H1 (cell line): Measurements from ENCODE around the gene NEO1. TPM values are rescaled to one million over a fixed set of nuclear protein-coding genes. Genes with fewer than 3 reads are reported as not detected.
A peak's percentile ranks its signal among the peaks of the same experiment; 100 is the strongest.

Experiments used
- CTCF ChIA-PET: fragments of 300-600 bp; sonication (Branson Sonifier 250); formaldehyde crosslinking; loops from one replicate; lab custom pipeline; 2021; ENCODE audit not compliant: partially characterized antibody; lab: Charles Lee
- POLR2A ChIA-PET: fragments of 300-600 bp; sonication (Branson Sonifier 250); formaldehyde crosslinking; loops from one replicate; lab custom pipeline; 2021; ENCODE audit warnings: inconsistent platforms; ENCODE audit not compliant: partially characterized antibody; lab: Charles Lee
- DNase-seq, 2 experiments: peaks; one replicate each; pipeline versions ENCODE4 v3.0.0 to v3.0.0-alpha.2; 2010 to 2022; ENCODE audit warnings: low spot score in 2 of 2, low read depth in 1 of 2, mixed read lengths in 1 of 2
- FAIRE-seq: peaks from 2 replicates; lab custom pipeline; 2011; peaks lifted over from hg19 to GRCh38; lab: Jason Lieb, UNC
- H2AFZ ChIP-seq: 2 replicates; pipeline ENCODE4 v1.8.1; 2012; ENCODE audit warnings: low read length, inconsistent platforms
- H2AK5ac ChIP-seq: 2 replicates; pipeline ENCODE4 v1.6.1; 2013; ENCODE audit warnings: low read depth, low read length
- H2BK120ac ChIP-seq: replicated peaks from 2 replicates; pipeline ENCODE3; 2013; ENCODE audit warnings: low read depth, low read length, inconsistent platforms
- H2BK12ac ChIP-seq: 2 replicates; pipeline ENCODE4 v1.6.1; 2013; ENCODE audit warnings: low read depth, low read length
- H2BK15ac ChIP-seq: 2 replicates; pipeline ENCODE4 v1.6.1; 2013; ENCODE audit warnings: low read length
- H2BK20ac ChIP-seq: 2 replicates; pipeline ENCODE4 v1.6.1; 2013; ENCODE audit warnings: low read length
- H2BK5ac ChIP-seq: 2 replicates; pipeline ENCODE4 v1.6.1; 2013; ENCODE audit warnings: low read depth, low read length
- H3K14ac ChIP-seq: 2 replicates; pipeline ENCODE4 v1.6.1; 2013; ENCODE audit warnings: inconsistent platforms; ENCODE audit not compliant: insufficient read length
- H3K18ac ChIP-seq: 2 replicates; pipeline ENCODE4 v1.6.1; 2013; ENCODE audit warnings: low read length; ENCODE audit errors: extremely low read depth
- H3K23ac ChIP-seq: 2 replicates; pipeline ENCODE4 v1.6.1; 2013; ENCODE audit warnings: inconsistent platforms; ENCODE audit not compliant: insufficient read length
- H3K23me2 ChIP-seq: 2 replicates; pipeline ENCODE4 v1.6.1; 2013; ENCODE audit warnings: low read depth, low read length
- H3K27ac ChIP-seq: 2 replicates; pipeline ENCODE4 v1.6.1; 2011; ENCODE audit warnings: low read depth, low read length, inconsistent platforms
- H3K27me3 ChIP-seq, 4 experiments: replicated peaks in 1 of 4; 1 replicate in 1 of 4; 2 replicates in 3 of 4; pipeline versions ENCODE4 v1.6.1 to v1.8.1; 2011 to 2013; ENCODE audit warnings: low read length in 3 of 4, mild to moderate bottlenecking in 3 of 4, inconsistent platforms in 2 of 4, mixed read lengths in 2 of 4, moderate library complexity in 1 of 4; ENCODE audit not compliant: control insufficient read depth in 3 of 4, insufficient read depth in 3 of 4; ENCODE audit errors: extremely low read depth in 1 of 4
- H3K36me3 ChIP-seq, 4 experiments: 2 replicates each; pipeline versions ENCODE4 v1.6.1 to v1.8.1; 2011 to 2013; ENCODE audit warnings: mild to moderate bottlenecking in 4 of 4, low read length in 3 of 4, moderate library complexity in 2 of 4, control low read depth in 1 of 4, inconsistent platforms in 1 of 4; ENCODE audit not compliant: insufficient read depth in 4 of 4, control insufficient read depth in 2 of 4
- H3K4ac ChIP-seq: replicated peaks from 2 replicates; pipeline ENCODE3; 2013; ENCODE audit warnings: low read length, low read depth, mixed read lengths, inconsistent platforms; ENCODE audit not compliant: insufficient read length
- H3K4me1 ChIP-seq, 4 experiments: replicated peaks in 1 of 4; 1 replicate in 1 of 4; 2 replicates in 3 of 4; pipeline versions ENCODE4 v1.6.1 to v1.8.1; 2011 to 2013; ENCODE audit warnings: low read length in 3 of 4, inconsistent platforms in 2 of 4, mixed read lengths in 1 of 4; ENCODE audit not compliant: insufficient read depth in 4 of 4, control insufficient read depth in 3 of 4
- H3K4me2 ChIP-seq, 2 experiments: 2 replicates each; pipeline versions ENCODE4 v1.6.1 to v1.8.1; 2011 to 2013; ENCODE audit warnings: low read depth in 2 of 2, low read length in 2 of 2, control low read depth in 1 of 2, inconsistent platforms in 1 of 2, mild to moderate bottlenecking in 1 of 2; ENCODE audit not compliant: insufficient read depth in 1 of 2
- H3K4me3 ChIP-seq, 4 experiments: fragments of 200-600, 300-600 bp in 1 of 4; sonication (generic), shearing (Covaris generic), sonication (Bioruptor Twin) in 1 of 4; 2 replicates each; pipeline versions ENCODE4 v1.5.1 to v1.8.1; 2011 to 2016; ENCODE audit warnings: low read length in 4 of 4, low read depth in 3 of 4, control low read depth in 2 of 4, inconsistent platforms in 2 of 4, mild to moderate bottlenecking in 2 of 4, mixed read lengths in 1 of 4, moderate library complexity in 1 of 4; ENCODE audit not compliant: insufficient read depth in 2 of 4; ENCODE audit errors: extremely low read depth in 1 of 4
- H3K56ac ChIP-seq: replicated peaks from 2 replicates; pipeline ENCODE3; 2013; ENCODE audit warnings: low read depth, mild to moderate bottlenecking, mixed read lengths, low read length, inconsistent platforms; ENCODE audit not compliant: insufficient read length
- H3K79me1 ChIP-seq: 2 replicates; pipeline ENCODE4 v1.6.1; 2013; ENCODE audit warnings: low read depth, low read length, control low read depth
- H3K79me2 ChIP-seq, 2 experiments: 2 replicates each; pipeline versions ENCODE4 v1.6.1 to v1.8.1; 2012 to 2013; ENCODE audit warnings: low read length in 2 of 2, mild to moderate bottlenecking in 2 of 2, inconsistent platforms in 1 of 2; ENCODE audit not compliant: insufficient read depth in 2 of 2, control insufficient read depth in 1 of 2
- H3K9ac ChIP-seq, 4 experiments: replicated peaks in 1 of 4; 1 replicate in 1 of 4; 2 replicates in 3 of 4; pipeline versions ENCODE4 v1.6.1 to v1.8.1; 2011 to 2013; ENCODE audit warnings: low read depth in 3 of 4, low read length in 3 of 4, control low read depth in 2 of 4, mild to moderate bottlenecking in 2 of 4, moderate library complexity in 2 of 4, inconsistent platforms in 1 of 4; ENCODE audit errors: extremely low read depth in 1 of 4
- H3K9me3 ChIP-seq, 2 experiments: 2 replicates each; pipeline versions ENCODE4 v1.6.1 to v1.8.1; 2012 to 2013; ENCODE audit warnings: mild to moderate bottlenecking in 2 of 2, moderate library complexity in 2 of 2, control low read depth in 1 of 2, inconsistent platforms in 1 of 2, low read depth in 1 of 2, low read length in 1 of 2, mixed read lengths in 1 of 2; ENCODE audit not compliant: insufficient read depth in 2 of 2
- H4K20me1 ChIP-seq, 2 experiments: replicated peaks in 1 of 2; 2 replicates each; pipeline versions ENCODE3 to v1.8.1; 2011 to 2013; ENCODE audit warnings: inconsistent platforms in 2 of 2, low read length in 2 of 2, mild to moderate bottlenecking in 1 of 2; ENCODE audit not compliant: insufficient read depth in 2 of 2, control insufficient read depth in 1 of 2
- H4K5ac ChIP-seq: 2 replicates; pipeline ENCODE4 v1.6.1; 2013; ENCODE audit warnings: low read length, low read depth, mixed read lengths, inconsistent platforms; ENCODE audit not compliant: insufficient read length
- H4K8ac ChIP-seq: 2 replicates; pipeline ENCODE4 v1.8.0; 2013; ENCODE audit warnings: mild to moderate bottlenecking, moderate library complexity, low read length, inconsistent platforms; ENCODE audit not compliant: insufficient read depth; ENCODE audit errors: extremely low read depth
- H4K91ac ChIP-seq: replicated peaks from 2 replicates; pipeline ENCODE3; 2013; ENCODE audit warnings: low read length, mixed read lengths, inconsistent platforms; ENCODE audit not compliant: insufficient read length
- ATF2 ChIP-seq: IDR thresholded peaks from 2 replicates; pipeline ENCODE4 v1.6.1; 2012; ENCODE audit warnings: low read length, inconsistent platforms
- FOSL1 ChIP-seq: IDR thresholded peaks from 2 replicates; pipeline ENCODE4 v1.6.1; 2011; ENCODE audit warnings: mild to moderate bottlenecking, low read depth, low read length, moderate library complexity; ENCODE audit not compliant: insufficient read depth
- PHF8 ChIP-seq: fragments of 200-600 bp; sonication (generic); conservative IDR thresholded peaks from 2 replicates; pipeline ENCODE4 v1.7.1; 2012; ENCODE audit warnings: low read depth, mild to moderate bottlenecking, inconsistent platforms, low read length, moderate library complexity
- RXRA ChIP-seq: IDR thresholded peaks from 2 replicates; pipeline ENCODE4 v1.6.1; 2011; ENCODE audit warnings: low read depth, mild to moderate bottlenecking, low read length, moderate library complexity; ENCODE audit not compliant: insufficient read depth
- TCF12 ChIP-seq: IDR thresholded peaks from 2 replicates; pipeline ENCODE4 v1.6.1; 2011; ENCODE audit warnings: low read depth, mild to moderate bottlenecking, low read length
- WGBS, 2 experiments: shearing (Covaris generic) in 1 of 2; methylation state at CpG; one replicate each; pipeline versions ENCODE4 v1.1.6 to v1.1.7; 2013 to 2015; ENCODE audit warnings: low lambda C conversion rate in 2 of 2, mixed read lengths in 2 of 2, inconsistent platforms in 1 of 2, low coverage in 1 of 2, missing lambda C conversion rate in 1 of 2; ENCODE audit not compliant: insufficient replicate concordance in 2 of 2, insufficient coverage in 1 of 2, insufficient read length in 1 of 2; ENCODE audit errors: extremely low coverage in 1 of 2, missing lambda C conversion rate in 1 of 2; 5-methylcytosine and 5-hydroxymethylcytosine counted together
- polyA plus RNA-seq, 7 experiments: library from polyadenylated mRNA; depleted of rRNA in 3 of 7; stranded (reverse) in 5 of 7; unstranded in 2 of 7; fragments of >200 nt in 5 of 7; fragments of 200-250 nt in 2 of 7; gene quantifications; 1 replicate in 5 of 7; 2 replicates in 1 of 7; 4 replicates in 1 of 7; pipeline versions ENCODE4 v1.2.1 to v1.2.3, GENCODE V29; 2011 to 2013; ENCODE audit warnings: missing spikeins in 2 of 7, mixed read lengths in 2 of 7
- total RNA-seq: library from RNA; stranded (reverse); fragmentation: NEBNext Ultra II Directional; extraction: Animal tissue kit (Norgen Biotek cat#: 25700); gene quantifications from 2 replicates; pipeline ENCODE4 v1.2.1, GENCODE V29; 2021

The NEO1 gene
- total and polyA plus RNA-seq, 2 of the 8 experiments (the other 6 are each of a cell fraction or from before 2014, with no cell fraction given): 36.0 to 51.0 TPM

- Histone ChIP-seq H3K4me3 (no peak overlapping the region), H3K14ac (no peak overlapping the region), H3K4me2 (no peak overlapping the region), H3K18ac (0 out of 2 replicates have a peak overlapping the region, but pooled peaks have one; percentile 27), H3K4me1 (no peaks in the 10 kb centered on the region; a peak in 2 of 7 replicates), H3K9ac (no peak overlapping the region), H3K23ac (no peak overlapping the region), H2BK120ac (no peak overlapping the region), H3K79me1 (no peaks in the 10 kb centered on the region), H3K27ac (no peak overlapping the region), H4K91ac (no peak overlapping the region), H2AFZ (peak overlapping the region; percentile 66; the same call in 1 of the 2 replicates), H2BK12ac (no peak overlapping the region), H3K79me2 (no peaks in the 10 kb centered on the region), H4K5ac (no peak overlapping the region), H2BK20ac (no peak overlapping the region), H2BK5ac (no peak overlapping the region), H3K4ac (no peak overlapping the region), H4K8ac (no peak overlapping the region), H3K9me3 (no peaks in the 10 kb centered on the region), H3K56ac (no peak overlapping the region), H4K20me1 (no peaks in the 10 kb centered on the region), H3K23me2 (no peaks in the 10 kb centered on the region), H2AK5ac (no peak overlapping the region), H3K36me3 (no peaks in the 10 kb centered on the region), H3K27me3 (no peaks in the 10 kb centered on the region), H2BK15ac (no peak overlapping the region)
- TF ChIP-seq RXRA (no peak), TCF12 (no peak), FOSL1 (no peak), PHF8 (no peak), ATF2 (no peak)
- ChIA-PET CTCF (interaction anchor here (1.1 to 1.6 kb wide), 2 partner anchors 18 to 175 kb away, joined by 3 read pairs; no protein-coding TSS in a partner anchor), POLR2A (no interaction called here)
- WGBS, 2 experiments: 89% methylated on average over 10 of the region's 10 CpGs; no CpG with 5 or more reads in 1 of the 2 experiments
- FAIRE-seq (no peak), DNase-seq (no peak)
Observed at GRCh38 chr15:73010154-73011152, 41.8 kb upstream of the NEO1 start.
